Measurements from ENCODE around the gene THSD7B.

- TF ChIP-seq, protein P1, sequence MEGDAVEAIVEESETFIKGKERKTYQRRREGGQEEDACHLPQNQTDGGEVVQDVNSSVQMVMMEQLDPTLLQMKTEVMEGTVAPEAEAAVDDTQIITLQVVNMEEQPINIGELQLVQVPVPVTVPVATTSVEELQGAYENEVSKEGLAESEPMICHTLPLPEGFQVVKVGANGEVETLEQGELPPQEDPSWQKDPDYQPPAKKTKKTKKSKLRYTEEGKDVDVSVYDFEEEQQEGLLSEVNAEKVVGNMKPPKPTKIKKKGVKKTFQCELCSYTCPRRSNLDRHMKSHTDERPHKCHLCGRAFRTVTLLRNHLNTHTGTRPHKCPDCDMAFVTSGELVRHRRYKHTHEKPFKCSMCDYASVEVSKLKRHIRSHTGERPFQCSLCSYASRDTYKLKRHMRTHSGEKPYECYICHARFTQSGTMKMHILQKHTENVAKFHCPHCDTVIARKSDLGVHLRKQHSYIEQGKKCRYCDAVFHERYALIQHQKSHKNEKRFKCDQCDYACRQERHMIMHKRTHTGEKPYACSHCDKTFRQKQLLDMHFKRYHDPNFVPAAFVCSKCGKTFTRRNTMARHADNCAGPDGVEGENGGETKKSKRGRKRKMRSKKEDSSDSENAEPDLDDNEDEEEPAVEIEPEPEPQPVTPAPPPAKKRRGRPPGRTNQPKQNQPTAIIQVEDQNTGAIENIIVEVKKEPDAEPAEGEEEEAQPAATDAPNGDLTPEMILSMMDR (IDR thresholded peaks at IDR 0.05) = no peak
- no peak for TF ChIP-seq EZH2phosphoT487 (IDR thresholded peaks at IDR 0.05)
Measured at GRCh38 chr2:137521653-137522619, 756.6 kb downstream of the THSD7B start.

All from neural progenitor cell (in vitro differentiated cells).